ENCODE data around the gene EXOC4. TPM values are rescaled to one million over a fixed set of nuclear protein-coding genes. Genes with fewer than 3 reads are reported as not detected.

The EXOC4 gene
- total and polyA plus RNA-seq, 2 of the 8 experiments (the other 6 are each of a cell fraction or from before 2014, with no cell fraction given) = 27.0 to 67.3 TPM

- no peak overlapping the region for H2BK20ac ChIP-seq (ENCODE audit: low read length)
- H3K36me3 ChIP-seq (ENCODE audit: control insufficient read depth in 2 of 4, insufficient read depth in 4 of 4, low read length in 3 of 4) = no peaks in the 10 kb centered on the region
- H3K23ac ChIP-seq (ENCODE audit: insufficient read length) = no peak overlapping the region
- 90% methylated on average over 2 of the region's 2 CpGs; no CpG with 5 or more reads in 1 of the 2 experiments for WGBS, 2 experiments (ENCODE audit: extremely low coverage in 1 of 2, insufficient coverage in 1 of 2, insufficient read length in 1 of 2, insufficient replicate concordance in 2 of 2, low coverage in 1 of 2, low lambda C conversion rate in 2 of 2, missing lambda C conversion rate in 1 of 2)
- H3K18ac ChIP-seq (ENCODE audit: extremely low read depth, low read length) = no peak overlapping the region
- H4K8ac ChIP-seq (ENCODE audit: extremely low read depth, insufficient read depth, low read length) = no peak overlapping the region
- DNase-seq (ENCODE audit: low read depth in 1 of 2, low spot score in 2 of 2) (no peak), FAIRE-seq (no peak)
- no peak overlapping the region for H2AK5ac ChIP-seq (ENCODE audit: low read depth, low read length)
- no peak overlapping the region for H2BK12ac ChIP-seq (ENCODE audit: low read depth, low read length)
- no peak overlapping the region for H3K56ac ChIP-seq (replicated peaks; ENCODE audit: insufficient read length, low read depth, low read length)
- CTCF ChIA-PET (ENCODE audit: partially characterized antibody) = no interaction called here
- H3K23me2 ChIP-seq (ENCODE audit: low read depth, low read length) = no peaks in the 10 kb centered on the region
- H2BK5ac ChIP-seq (ENCODE audit: low read depth, low read length) = no peak overlapping the region
- H4K91ac ChIP-seq (replicated peaks; ENCODE audit: insufficient read length, low read length) = no peak overlapping the region
- no peak overlapping the region for H2BK15ac ChIP-seq (ENCODE audit: low read length)
- no peak overlapping the region for H3K4me3 ChIP-seq (ENCODE audit: extremely low read depth in 1 of 4, insufficient read depth in 2 of 4, low read depth in 3 of 4, low read length in 4 of 4)
- H2BK120ac ChIP-seq (replicated peaks; ENCODE audit: low read depth, low read length) = no peak overlapping the region
- no peaks in the 10 kb centered on the region for H3K27me3 ChIP-seq (replicated peaks in 1 of 4; ENCODE audit: control insufficient read depth in 3 of 4, extremely low read depth in 1 of 4, insufficient read depth in 3 of 4, low read length in 3 of 4)
- no peak overlapping the region for H3K4me2 ChIP-seq (ENCODE audit: insufficient read depth in 1 of 2, low read depth in 2 of 2, low read length in 2 of 2)
- H3K4me1 ChIP-seq (replicated peaks in 1 of 4; ENCODE audit: control insufficient read depth in 3 of 4, insufficient read depth in 4 of 4, low read length in 3 of 4) = no peaks in the 10 kb centered on the region
- H4K5ac ChIP-seq (ENCODE audit: insufficient read length, low read depth, low read length) = no peak overlapping the region
- H3K79me2 ChIP-seq (ENCODE audit: control insufficient read depth in 1 of 2, insufficient read depth in 2 of 2, low read length in 2 of 2) = no peaks in the 10 kb centered on the region
- H3K9me3 ChIP-seq (ENCODE audit: insufficient read depth in 2 of 2, low read depth in 1 of 2, low read length in 1 of 2) = no peaks in the 10 kb centered on the region
- H3K79me1 ChIP-seq (ENCODE audit: low read depth, low read length) = no peaks in the 10 kb centered on the region
- POLR2A ChIA-PET (ENCODE audit: partially characterized antibody) = no interaction called here
- no peak overlapping the region for H3K9ac ChIP-seq (replicated peaks in 1 of 4; ENCODE audit: extremely low read depth in 1 of 4, low read depth in 3 of 4, low read length in 3 of 4)
- H3K14ac ChIP-seq (ENCODE audit: insufficient read length) = no peak overlapping the region
- H2AFZ ChIP-seq (ENCODE audit: low read length) = no peak overlapping the region
- H3K4ac ChIP-seq (replicated peaks; ENCODE audit: insufficient read length, low read depth, low read length) = no peak overlapping the region
- peaks cover 0 to 2% of the 10 kb centered on the region in 2 experiments for H4K20me1 ChIP-seq (replicated peaks in 1 of 2; ENCODE audit: control insufficient read depth in 1 of 2, insufficient read depth in 2 of 2, low read length in 2 of 2)
- H3K27ac ChIP-seq (ENCODE audit: low read depth, low read length) = no peak overlapping the region
- TF ChIP-seq ASH2L (IDR thresholded peaks at IDR 0.05; ENCODE audit: low read length) = no peak
- TF ChIP-seq CEBPB (IDR thresholded peaks at IDR 0.05; ENCODE audit: low read depth, low read length) = no peak
- TF ChIP-seq SUZ12 (IDR thresholded peaks at IDR 0.05; ENCODE audit: low read length) = no peak
- no peak for TF ChIP-seq BRCA1 (IDR thresholded peaks at IDR 0.05; ENCODE audit: low read depth, low read length)
- no peak for TF ChIP-seq CBX5 (IDR thresholded peaks at IDR 0.05; ENCODE audit: low read depth, low read length)
- no peak for TF ChIP-seq RXRA (IDR thresholded peaks at IDR 0.05; ENCODE audit: insufficient read depth, low read depth, low read length)
- no peak for TF ChIP-seq BACH1 (IDR thresholded peaks at IDR 0.05; ENCODE audit: low read length)
- TF ChIP-seq CHD2 (IDR thresholded peaks at IDR 0.05; ENCODE audit: low read length) = no peak
These were observed 361.4 kb downstream of the EXOC4 start for GRCh38 chr7:133614251-133614650.
